ENCODE data around the gene REPS2.
"Not testable (repeated sequence)": the region's sequence is repeated elsewhere in the genome, so short reads cannot be mapped to it uniquely, and the experiment has no call there.

Gene REPS2

DNA sequence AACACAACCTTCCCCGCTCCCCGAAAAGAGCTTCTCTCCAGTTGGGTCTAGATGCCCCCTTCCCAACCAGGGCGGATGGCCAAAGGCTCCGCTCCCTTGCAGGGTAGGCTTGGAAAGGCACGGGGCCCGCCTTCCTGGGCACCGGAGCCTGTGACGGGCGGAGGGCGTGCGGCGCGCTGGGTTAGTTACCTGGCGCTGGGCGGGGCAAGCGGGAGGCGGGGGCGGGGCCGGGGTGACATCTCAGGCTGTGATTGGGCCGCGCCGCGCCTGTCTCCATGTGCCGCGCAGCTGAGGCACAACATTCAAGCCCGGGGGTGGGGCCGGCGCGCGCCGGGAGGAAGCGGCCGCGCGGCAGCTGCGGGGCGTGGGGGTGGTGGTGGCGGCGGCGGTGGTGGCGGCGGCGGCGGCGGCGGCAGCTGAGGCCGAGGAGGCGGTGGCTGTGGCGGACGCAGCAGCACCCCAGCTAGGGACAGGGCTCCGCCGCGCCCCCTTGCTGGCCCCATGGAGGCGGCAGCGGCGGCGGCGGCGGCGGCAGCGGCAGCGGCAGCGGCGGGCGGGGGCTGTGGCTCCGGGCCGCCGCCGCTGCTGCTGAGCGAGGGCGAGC is at the start of gene REPS2:
REPS2 (plus strand) TSS at position 298 of the 604 bp plus-strand sequence; CDS start at position 502, 204 bp downstream.
- peak; percentile 81 to 85 for DNase-seq

DNA sequence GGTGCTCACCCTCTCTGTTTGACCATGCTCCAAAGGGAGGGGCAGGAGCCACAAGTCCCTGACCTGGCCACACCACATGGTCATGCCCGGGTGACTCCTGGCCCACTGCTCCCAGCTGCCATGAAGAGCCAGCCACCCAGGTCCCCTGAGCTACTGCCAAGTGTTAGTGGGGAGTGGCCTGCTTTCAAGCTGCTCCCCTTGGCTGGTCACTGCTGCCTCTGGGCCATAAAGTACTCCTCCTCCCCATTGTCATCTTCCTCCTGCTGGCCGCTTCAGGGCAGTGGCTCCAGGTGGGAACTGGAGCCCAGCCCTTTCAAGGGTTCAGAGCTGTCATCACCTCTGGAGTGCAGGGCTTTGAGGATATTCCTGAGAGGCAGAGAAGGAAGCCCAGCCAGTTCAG is 49.0 kb upstream of the REPS2 start:
- DNase-seq = no peak

DNA sequence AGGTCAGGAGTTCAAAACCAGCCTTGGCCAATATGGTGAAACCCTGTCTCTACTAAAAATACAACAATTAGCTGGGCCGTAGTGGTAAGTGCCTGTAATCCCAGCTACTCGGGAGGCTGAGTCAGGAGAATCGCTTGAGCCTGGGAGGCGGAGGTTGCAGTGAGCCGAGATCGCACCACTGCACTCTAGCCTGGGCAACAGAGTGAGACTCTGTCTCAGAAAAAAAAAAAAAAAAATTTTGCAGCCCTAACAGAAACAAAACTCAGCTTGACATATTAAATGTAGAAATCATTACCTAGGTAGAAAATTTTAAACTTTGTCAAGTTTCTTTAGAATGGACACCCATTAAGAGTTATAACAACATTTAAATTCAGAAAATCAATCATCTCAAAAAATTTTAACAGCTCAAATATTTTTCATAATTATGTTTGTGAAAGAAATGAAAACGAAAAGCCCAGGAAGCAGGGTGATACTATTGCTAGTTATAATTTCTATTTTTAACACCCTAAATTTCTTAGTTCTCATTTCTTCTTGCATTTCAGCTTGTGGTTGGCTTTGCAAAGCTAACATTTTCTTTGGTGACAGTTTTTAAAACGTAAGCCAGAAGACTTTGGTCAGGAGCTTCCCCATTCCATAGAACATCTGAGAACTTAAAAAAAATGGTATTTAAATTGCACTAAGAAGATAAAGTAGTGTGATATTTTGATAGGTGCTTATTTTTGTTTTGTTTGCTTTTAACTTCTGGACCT is 43.0 kb upstream of the REPS2 start:
- DNase-seq = no peak

DNA sequence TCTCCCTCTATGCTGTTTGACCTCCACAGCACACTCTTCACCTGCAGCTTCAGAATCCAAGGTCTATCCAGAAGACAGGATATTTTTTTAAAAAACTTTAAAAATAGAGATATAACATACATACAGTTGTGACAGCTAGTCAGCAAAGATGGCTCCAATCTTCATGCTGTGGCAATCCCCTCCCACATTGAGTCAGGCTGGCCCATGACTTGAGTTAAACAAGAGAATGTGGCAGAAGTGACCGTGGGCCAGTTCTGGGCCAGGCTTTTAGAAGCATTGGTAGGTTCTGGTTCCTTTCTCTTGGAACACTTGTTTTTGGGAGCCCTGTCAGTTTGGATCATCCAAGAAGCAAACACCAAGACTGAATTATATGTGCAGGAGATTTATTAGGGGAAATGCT is 36.1 kb upstream of the REPS2 start:
- no peak for DNase-seq

DNA sequence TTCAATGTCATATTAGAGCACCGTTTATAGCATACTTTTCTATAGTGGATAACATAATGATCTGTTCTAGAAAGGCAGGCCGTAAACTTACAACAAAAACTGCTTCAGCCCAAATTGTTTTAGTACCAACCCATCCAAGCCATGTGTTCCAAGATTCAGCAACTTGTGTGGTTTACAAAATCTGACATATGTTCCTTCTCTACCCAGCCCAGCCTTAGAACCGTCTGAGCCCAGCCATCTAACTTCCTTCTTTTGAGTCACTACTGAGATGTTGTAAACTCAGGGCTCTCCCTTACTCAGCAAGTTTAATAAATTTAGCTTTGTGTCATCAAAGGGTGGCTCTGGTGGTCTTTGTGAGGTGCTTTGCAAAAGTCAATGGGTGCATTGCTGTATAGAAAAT is 32.4 kb upstream of the REPS2 start:
- peak in 1 of 2 donors; percentile 14 for DNase-seq

DNA sequence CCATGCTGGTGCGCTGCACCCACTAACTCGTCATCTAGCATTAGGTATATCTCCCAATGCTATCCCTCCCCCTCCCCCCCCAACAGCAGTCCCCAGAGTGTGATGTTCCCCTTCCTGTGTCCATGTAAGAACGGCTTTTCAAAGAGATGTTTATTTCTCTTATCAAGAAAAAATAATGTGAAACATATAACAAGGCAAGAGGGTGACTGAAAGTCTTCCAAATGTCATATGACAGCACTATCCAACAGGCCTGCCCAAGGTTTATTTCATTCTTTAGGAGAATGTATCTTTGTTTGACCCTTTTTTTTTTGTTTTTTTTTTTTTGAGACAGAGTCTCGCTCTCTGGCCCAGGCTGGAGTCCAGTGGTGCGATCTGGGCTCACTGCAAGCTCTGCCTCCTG is 29.9 kb upstream of the REPS2 start:
- DNase-seq = no peak

DNA sequence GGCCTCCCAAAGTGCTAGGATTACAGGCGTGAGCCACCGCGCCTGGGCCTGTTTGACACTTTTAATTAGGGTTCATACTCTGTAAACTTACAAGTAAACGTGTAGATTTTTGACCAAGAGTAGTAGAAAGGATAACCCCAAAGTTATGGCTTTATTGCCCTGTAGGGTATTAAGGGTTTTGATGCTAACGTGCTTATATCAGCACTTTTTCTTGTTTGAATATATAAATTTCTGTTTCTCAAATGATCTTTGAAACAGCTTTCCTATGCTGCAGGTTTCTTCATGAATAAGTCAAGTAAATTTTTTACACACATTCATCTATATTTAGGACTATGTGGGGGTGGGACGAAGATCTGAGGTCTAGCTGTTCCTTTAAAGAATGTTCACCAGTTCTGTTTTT is 29.3 kb upstream of the REPS2 start:
- no peak for DNase-seq

DNA sequence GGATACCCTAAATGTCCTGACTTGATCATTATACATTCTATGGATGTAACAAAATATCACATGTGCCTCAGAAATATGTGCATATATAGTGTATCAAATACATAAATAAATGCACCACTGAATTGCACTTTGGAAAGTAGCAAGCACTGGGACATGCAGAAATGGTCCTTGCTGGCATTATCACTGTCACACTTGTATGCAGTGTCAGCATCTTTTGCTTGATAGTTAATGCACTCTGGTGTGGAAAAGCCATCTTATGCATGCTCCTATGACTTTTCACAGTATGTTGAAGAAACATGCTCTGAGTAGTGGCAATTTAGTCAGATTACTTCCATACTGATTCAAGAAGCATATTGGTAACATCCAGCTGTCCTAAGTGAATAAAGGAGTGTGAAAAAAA is 27.5 kb upstream of the REPS2 start:
- DNase-seq = no peak

DNA sequence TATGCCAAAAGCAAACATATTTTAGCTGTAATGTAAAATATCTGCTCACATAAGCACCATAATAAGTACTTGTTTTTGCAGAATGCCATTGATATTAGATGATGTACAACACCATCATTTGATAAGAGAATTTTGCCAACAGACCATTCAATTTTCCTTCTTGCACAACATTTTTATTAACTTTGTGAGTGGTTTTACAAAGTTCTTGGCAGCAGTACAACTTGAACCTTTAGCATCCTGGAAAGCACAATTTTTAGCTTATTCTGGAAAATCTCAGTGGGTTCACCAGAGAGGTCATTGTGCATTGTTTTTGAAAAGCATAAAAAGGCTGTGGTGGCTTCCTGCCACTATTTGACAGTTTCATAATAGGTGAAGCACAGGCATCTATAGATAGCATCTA is 26.4 kb upstream of the REPS2 start:
- no peak for DNase-seq

DNA sequence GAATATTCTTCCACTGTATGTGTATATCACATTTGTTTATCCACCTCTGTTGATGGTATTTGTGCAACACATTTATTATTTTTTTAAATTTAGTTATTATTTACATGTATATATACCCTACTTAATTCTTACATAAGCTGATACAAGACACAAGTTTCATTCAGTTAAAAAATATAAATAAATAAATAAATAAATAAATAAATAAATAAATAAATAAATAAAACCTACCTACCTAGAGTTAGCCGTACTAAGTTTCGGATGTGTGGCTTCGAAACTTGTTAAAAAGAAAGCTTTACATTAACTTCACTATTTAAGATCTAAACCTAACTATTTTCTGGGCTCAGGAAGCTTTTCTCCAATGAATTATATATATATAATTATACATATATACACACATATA is 23.3 kb upstream of the REPS2 start:
- no peak for DNase-seq

DNA sequence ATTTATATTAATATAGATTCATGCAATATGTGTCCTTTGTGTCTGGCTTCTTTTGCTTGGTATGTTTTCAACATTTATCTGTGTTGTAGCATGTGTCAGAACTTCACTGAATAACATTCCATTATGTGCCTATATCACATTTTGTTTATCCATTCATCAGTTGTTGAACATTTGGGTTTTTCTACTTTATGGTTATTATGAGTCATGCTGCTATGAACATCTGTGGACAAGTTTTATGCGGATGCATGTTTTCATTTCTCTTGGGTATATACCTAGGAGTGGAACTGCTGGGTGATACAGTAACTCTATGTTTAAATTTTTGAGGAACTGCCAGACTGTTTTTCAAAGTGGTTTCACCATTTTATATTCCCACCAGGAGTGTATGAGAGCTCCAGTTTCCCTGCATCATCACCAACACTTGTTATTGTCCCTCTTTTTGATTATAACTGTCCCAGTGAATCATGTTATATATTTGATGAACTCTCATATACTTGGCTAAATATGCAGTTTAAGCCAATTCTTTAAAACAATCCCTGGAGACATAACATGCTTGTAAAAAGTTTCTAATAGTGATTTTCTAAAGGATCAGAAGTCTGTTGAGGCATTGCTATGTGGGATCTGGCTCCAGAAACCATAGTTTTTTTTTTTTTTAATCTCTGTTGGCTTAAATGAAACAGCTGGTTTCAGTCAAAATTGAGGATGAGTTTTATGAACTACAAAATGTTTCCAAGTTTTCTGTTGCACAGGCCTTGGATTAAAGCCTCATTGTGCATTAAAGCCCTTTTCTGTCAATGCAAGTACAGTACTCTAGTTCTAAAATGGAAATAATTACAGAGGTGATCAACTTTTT is 21.6 kb upstream of the REPS2 start:
- DNase-seq = no peak

DNA sequence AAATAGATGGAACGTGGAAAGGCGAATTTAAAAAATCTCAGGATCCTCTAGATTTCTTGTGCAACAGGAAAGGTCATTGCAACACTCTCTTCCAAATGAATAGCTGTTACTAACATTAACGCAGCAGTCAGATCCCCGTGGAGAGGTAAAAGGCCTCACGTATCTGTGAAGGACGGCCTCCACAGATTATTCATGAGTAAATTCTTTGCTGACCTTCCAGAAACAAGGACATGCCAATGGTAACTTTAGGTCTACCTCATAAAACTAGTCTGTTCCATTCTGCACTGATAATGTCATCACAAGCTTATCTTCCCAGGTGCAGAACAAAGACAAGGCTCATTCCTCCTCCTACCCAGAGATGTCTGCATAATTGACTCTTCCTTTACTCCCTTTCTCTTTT is 16.1 kb upstream of the REPS2 start:
- no peak for DNase-seq

DNA sequence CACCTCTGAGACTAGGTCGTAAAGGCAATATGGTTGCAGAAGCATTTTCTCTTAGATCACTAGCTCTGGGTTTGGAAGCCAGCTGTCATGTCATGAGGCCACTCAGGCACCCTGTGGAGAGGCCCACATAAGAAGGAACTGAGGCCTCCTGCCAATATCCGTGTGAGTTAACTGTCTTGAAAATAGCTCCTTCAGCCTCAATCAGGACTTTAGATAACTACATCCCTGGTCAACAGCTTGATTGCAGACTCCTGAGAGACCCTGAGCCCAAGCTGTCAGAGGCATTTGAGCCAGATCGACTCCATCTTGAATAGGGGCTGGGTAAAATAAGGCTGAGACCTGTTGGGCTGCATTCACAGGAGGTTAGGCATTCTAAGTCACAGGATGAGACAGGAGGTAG is 15.1 kb upstream of the REPS2 start:
- DNase-seq = no peak

DNA sequence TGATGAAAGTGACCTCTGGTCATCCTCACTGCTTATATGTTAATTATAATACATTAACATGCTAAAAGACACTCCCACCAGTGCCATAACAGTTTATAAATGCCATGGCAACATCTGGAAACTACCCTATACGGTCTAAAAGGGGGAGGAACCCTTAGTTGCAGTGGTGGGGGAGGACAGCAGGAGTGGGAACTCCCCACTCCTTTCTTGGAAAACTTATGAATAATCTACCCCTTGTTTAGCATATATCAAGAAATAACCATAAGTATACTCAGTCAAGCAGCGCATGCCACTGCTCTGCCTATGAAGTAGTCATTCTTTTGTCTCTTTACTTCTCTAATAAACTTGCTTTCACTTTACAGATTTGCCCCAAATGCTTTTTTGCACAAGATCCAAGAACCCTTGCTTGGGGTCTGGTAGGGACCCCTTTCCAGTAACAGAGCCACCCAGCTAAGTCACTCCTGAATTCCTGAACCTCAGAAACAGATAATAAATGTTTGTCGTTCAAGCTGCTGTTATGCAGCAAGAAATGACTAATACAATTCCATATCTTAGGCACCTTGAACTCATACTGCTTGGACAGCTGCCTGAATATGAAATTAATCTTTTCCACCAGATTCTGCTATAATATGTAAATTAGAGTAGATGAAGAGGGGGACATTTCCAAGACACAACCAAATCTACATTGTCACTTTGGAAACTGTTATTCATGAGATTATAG is 14.4 kb upstream of the REPS2 start:
- no peak for DNase-seq

DNA sequence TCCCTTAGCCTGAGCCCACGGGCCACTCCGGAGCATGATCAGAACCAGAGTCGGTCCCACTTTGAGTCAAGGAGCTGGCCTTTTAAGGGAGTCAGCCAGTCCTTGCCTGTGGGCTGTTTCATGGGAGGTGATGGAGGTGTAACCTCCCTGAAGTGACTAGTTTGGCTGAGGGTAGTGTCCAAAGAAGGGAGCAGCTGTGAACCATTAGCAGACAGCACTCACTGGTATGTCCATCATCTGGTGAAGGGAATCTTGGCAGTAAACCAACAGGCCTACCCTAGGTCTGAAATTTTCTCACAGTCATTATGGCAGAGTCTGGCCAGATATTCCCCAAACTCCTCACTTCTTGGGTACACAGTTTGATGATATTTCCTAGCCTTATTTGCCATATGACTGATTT is 12.3 kb upstream of the REPS2 start:
- no peak for DNase-seq

DNA sequence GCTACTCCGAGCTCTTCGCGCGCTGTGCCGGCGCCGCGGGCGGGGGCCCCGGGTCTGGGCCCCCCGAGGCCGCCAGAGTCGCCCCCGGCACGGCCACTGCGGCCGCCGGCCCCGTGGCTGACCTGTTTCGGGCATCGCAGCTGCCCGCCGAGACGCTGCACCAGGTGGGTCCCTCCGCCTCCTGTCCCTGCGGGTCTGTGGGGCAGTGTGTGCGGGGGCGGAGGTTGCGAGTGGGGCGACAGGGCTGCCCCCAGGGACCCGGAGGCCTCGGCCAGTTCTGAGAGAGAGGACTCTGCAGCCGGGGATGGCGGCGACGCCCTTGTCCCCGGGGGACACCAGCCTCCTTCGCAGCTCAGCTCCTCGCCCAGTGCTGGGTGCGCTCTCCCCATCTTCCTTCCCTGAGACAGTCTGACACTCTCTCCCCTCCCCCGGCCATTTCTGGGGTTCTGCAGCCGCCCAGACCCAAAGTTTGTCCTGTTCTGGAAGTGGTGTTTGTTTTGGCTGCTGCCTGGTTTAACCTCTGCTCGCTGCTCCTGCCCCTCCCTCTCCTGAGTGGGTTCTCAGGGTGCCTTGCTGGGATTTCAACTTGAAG is 609 bp downstream of the REPS2 start:
- DNase-seq = no peak

DNA sequence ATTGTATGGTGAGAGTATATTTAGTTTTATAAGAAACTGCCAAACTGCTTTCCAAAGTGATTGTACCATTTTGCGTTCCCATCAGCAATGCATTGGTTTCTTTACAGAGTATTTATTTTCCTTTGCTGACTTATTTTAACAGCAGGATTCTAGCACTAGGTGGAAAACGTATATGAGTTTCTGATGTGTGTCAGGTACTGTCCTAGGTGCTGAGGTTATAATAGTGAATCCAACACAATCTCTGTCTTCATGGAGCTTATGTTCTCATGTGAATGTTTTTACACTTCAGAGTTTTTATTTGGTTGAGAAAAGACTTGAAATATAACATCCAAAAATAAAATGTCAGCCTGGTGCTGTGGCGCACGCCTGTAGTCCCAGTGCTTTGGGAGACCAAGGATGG is 4.0 kb downstream of the REPS2 start:
- DNase-seq = no peak

DNA sequence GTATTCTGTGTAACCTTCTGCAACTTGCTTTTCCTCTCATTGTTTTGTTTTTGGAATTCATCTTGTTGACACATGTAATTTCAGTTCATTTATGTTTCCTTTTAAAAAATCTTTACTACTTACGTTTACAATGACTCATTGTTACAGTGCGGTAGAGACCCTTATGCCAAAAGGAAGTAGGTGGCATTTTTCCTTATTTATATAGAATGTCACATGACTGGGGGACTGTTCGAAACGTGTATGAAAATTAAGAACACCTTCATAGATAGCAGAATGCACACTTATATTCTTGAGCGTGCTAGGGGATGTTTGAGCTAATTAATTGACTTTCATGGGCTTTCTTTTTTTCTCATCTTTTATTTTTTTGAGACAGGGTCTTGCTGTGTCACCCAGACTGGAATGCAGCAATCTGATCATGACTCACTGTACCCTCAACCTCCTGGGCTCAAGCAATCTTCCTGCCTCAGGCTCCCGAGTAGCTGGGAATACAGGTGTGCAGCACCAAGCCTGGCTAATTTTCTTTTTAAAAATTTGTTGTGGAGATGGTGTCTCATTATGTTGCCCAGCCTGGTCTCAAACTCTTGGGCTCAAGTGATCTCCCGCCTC is 7.3 kb downstream of the REPS2 start:
- no peak for DNase-seq

DNA sequence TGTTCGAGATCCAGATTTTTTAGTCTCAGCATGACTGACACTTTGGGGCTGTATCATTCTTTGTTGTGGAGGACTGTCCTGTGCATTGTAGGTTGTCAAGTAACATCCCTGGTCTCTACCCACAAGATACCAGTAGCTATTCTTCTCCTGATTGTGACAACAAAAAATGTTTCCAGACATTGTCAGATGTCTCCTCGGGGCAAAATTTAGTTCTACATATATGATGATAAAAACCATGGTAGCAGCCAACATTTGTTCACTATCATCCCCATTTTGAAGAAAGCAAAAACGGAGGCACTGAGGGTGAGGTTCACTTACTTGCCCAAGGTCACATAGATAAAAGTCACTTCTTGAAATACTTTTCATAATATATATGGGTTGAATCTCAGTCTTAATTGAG is 11.3 kb downstream of the REPS2 start:
- no peak for DNase-seq

DNA sequence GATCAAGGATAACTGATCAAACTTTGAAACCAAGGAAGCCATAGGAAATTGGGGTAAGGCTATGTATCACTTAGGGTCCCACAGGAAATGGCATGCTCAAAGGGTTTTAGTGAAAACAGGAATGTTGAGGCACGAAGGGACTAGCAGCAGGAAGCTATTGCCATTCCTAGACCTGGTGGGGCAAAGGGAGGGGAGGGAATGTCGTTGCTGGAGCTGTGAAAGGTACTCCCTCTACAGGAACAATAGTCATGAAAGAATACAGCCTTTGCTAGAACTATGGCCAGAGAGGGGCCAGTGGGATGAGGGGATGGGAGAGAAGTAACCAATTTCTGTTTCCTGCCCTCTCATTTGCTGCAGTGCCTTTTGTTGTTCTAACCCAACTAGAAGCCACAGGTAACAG is 11.9 kb downstream of the REPS2 start:
- no peak for DNase-seq

DNA sequence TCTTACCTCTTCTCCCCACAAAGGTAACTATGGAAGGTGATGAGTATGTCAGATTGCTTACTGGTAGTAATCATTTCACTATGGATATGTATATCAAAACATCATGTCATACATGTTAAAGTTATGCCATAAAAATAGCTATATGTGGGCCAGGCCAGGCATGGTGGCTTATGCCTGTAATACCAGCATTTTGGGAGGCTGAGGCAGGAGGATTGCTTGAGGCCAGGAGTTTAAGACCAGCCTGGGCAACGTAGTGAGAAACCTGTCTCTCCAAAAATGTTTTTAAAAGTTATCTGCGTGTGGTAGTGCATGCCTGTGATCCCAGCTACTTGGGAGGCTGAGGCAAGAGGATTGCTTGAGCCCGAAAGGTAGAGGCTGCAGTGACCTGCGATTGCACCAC is 16.2 kb downstream of the REPS2 start:
- DNase-seq = not testable (repeated sequence)

DNA sequence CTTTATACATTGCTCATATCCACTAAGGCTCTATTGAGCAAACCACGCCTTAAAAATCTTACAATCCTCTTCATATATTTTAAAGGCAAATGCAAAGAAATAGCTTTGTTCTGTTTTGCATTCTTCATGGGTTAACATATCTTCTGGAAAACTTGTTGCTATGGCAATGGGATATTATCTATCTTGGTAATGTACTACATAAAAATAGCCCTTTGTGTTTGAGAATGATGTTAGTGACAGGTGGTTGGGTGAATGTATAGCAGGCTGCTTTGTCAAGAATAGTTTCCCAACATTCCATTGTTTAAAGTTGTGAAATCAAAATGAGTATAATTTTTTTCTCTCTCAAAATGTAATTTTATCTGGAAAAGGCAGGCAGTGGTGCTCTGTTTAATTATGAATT is 16.8 kb downstream of the REPS2 start:
- no peak for DNase-seq

Measured in CD4-positive, alpha-beta T cell treated with Interleukin-1 beta for 1 hour (primary cell).